GM18867 (cell line): ENCODE measurements around the gene CASK.
"Not testable (repeated sequence)": the region's sequence is repeated elsewhere in the genome, so short reads cannot be mapped to it uniquely, and the experiment has no call there.

Experiments used
- ATAC-seq: cut with Tn5 transposase; IDR thresholded peaks from one replicate; pipeline ENCODE4 v1.9.1; 2021; ENCODE audit warnings: mild to moderate bottlenecking, moderate library complexity; ENCODE audit not compliant: unreplicated experiment

Gene CASK

GRCh38 chrX:41737065-41737464 is 186.3 kb downstream of the CASK start:
- no peak for ATAC-seq

GRCh38 chrX:41734530-41734929 is 188.8 kb downstream of the CASK start:
- no peak for ATAC-seq

GRCh38 chrX:41733939-41734338 is 189.4 kb downstream of the CASK start:
- peak; percentile 98 for ATAC-seq

- no peak for ATAC-seq
Observed at GRCh38 chrX:41732260-41732659, 191.1 kb downstream of the CASK start.

GRCh38 chrX:41730081-41730480 is 193.3 kb downstream of the CASK start:
- no peak for ATAC-seq

GRCh38 chrX:41728125-41728524 is 195.2 kb downstream of the CASK start:
- peak; percentile 39 for ATAC-seq

- no peak for ATAC-seq
Observed at GRCh38 chrX:41723826-41724225, 199.5 kb downstream of the CASK start, which contains the start of gene GPR82. Gene GPR82, plus strand, starts transcription at chrX:41724181. Its CDS starts 2,846 bp downstream, at chrX:41727027.

GRCh38 chrX:41722816-41723618 is 200.3 kb downstream of the CASK start:
- ATAC-seq, result no peak

GRCh38 chrX:41722214-41722613 is 201.1 kb downstream of the CASK start:
- no peak for ATAC-seq

GRCh38 chrX:41721590-41721989 is 201.8 kb downstream of the CASK start:
- ATAC-seq, result peak; percentile 32

GRCh38 chrX:41720125-41720779 is 203.1 kb downstream of the CASK start:
- peak; percentile 93 for ATAC-seq

GRCh38 chrX:41719610-41720009 is 203.7 kb downstream of the CASK start:
- ATAC-seq, result not testable (repeated sequence)

- no peak for ATAC-seq
Observed at GRCh38 chrX:41718481-41719235, 204.7 kb downstream of the CASK start.

GRCh38 chrX:41716767-41717473 is 206.4 kb downstream of the CASK start:
- no peak for ATAC-seq

- ATAC-seq, result no peak
Observed at GRCh38 chrX:41716222-41716621, 207.1 kb downstream of the CASK start.

- ATAC-seq, result no peak
Observed at GRCh38 chrX:41711021-41711667, 212.2 kb downstream of the CASK start.

- no peak for ATAC-seq
Observed at GRCh38 chrX:41708486-41708885, 214.9 kb downstream of the CASK start.

- no peak for ATAC-seq
Observed at GRCh38 chrX:41707218-41707617, 216.1 kb downstream of the CASK start.

- peak; percentile 79 for ATAC-seq
Observed at GRCh38 chrX:41705680-41706374, 217.5 kb downstream of the CASK start.

- ATAC-seq, result no peak
Observed at GRCh38 chrX:41705042-41705441, 218.3 kb downstream of the CASK start.
